GM19043 (cell line): ENCODE data around the gene PKN1.
"Not testable (repeated sequence)": the region's sequence is repeated elsewhere in the genome, so short reads cannot be mapped to it uniquely, and the experiment has no call there.

Experiments used
- ATAC-seq: cut with Tn5 transposase; IDR thresholded peaks from one replicate; pipeline ENCODE4 v1.9.1; 2021; ENCODE audit warnings: low read depth; ENCODE audit not compliant: unreplicated experiment

The PKN1 gene

GRCh38 chr19:14432791-14433553, at the start of gene PKN1:
Gene PKN1 (plus strand): TSS chr19:14433306. CDS start chr19:14433522, 216 bp downstream.
- no peak for ATAC-seq

- ATAC-seq: no peak
Observed at GRCh38 chr19:14383661-14384555, 49.2 kb upstream of the PKN1 start.

GRCh38 chr19:14385492-14385891, 47.6 kb upstream of the PKN1 start:
- no peak for ATAC-seq

- no peak for ATAC-seq
Observed at GRCh38 chr19:14390548-14390947, 42.6 kb upstream of the PKN1 start.

DNA sequence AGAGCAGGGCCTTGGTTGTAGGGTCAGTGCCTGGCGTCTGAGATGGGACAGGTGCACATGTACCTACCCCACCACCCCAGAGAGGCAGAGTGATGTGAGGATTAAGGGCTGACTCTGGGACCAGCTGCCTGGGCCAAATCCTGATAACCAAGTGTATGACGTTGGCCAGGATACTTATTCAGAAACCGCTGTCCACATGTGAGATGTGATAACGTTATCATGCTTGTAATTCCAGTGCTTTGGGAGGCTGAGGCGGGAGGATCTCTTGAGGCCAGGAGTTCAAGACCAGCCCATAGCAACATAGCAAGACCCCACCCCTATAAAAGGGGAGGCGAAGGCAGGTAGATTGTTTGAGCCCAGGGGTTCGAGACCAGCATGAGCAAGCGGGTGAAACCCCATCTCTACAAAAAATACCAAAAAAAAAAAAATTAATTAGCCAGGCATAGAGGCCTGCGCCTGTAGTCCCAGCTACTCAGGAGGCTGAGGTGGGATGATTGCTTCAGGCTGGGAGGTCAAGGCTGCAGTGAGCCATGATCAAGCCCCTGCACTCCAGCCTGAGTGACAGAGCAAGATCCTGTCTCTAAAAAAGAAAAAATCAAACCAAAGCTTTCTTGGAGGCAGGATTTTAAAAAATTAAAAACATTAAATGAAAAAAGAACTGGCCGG, 41.8 kb upstream of the PKN1 start:
- no peak for ATAC-seq

DNA sequence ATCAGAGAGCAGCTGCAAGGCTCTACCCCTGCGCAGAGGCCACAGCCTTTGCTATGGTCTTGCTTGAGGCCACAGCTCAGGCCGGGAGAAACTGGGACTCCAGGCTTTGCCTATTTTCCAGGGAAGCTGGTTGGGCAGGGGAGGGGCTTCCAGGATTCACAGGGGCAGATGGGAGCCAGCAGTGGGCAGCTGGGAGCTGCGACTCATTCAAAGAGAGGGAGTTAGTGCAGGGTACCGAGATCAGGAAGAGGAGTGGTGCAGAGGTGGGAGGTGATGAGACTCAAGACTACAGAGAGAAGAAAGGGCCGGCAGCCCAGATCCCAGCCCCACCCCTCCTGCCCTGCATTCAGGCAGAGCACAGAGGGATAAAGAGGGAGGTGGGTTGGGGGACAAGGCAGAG, 39.8 kb upstream of the PKN1 start:
- ATAC-seq: no peak

GRCh38 chr19:14394167-14394566, 38.9 kb upstream of the PKN1 start:
- ATAC-seq: no peak

DNA sequence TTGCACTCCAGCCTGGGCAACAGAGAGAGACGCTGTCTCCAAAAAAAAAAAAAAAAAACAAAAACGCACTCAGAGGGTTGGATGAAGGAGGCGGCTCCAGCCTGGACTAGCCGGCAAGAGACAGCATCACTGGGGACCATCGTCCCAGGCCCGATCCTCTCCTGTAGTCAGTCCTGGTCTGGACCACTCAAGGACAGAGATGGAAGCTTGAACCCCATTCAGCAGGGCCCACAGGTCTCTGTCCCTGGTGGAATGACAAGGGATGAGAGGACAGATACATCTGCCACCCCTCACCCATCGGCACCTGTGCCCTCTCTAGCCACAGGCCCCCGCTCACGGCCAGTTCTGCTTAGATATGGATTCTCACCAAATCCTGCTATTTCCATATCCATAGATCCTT, 37.8 kb upstream of the PKN1 start:
- no peak for ATAC-seq

DNA sequence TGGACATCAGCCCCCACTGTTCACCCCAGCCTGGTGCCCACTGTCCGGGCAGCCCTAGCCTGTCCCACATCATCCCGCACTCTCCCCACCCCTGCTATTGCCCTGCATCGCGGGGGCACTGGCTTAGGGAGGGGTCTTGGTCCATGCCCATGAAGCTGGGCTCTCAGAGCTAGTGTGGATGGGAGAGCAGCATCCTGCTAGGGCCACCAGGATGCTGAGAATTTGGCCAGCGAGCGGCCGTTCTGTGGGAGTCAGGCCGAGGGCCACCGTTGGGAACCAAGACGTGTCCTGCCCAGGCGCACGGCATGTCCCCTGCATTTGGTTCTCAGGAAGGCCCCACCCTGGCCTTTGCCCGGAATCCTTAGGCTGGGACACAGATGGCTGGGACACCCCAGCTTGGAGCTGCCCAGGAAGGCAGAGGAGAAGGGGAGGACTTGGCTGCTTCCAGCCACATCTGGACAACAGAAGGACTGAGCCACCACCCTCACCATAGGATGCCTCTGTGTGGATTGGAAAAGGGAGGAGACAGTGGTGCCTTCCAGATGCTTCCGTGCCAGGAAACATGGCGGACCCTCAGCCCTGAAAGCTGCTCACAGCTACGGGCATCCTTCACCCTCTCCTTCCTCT, 37.3 kb upstream of the PKN1 start:
- ATAC-seq: no peak

DNA sequence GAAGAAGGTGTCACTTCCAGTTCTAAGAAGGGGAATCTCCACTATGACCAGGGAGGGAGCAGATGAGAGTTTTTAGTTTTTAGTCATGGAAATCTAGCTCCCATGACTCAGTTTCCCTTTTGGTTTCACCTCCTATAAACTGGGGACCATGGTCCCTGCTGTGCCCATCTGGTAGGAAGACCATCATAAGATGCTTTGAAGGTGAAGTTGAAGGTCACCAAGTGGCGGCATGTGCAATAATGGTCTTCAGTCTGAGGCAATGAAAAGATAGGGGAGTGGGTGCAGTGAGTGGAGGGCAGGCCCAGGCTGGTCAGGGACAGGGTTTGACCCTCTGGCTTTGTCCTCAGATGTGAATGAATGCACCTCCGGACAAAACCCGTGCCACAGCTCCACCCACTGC, 36.4 kb upstream of the PKN1 start:
- ATAC-seq: not testable (repeated sequence)

- not testable (repeated sequence) for ATAC-seq
Observed at GRCh38 chr19:14397168-14397567, 35.9 kb upstream of the PKN1 start.

GRCh38 chr19:14400951-14401431, 32.1 kb upstream of the PKN1 start:
- ATAC-seq: no peak

DNA sequence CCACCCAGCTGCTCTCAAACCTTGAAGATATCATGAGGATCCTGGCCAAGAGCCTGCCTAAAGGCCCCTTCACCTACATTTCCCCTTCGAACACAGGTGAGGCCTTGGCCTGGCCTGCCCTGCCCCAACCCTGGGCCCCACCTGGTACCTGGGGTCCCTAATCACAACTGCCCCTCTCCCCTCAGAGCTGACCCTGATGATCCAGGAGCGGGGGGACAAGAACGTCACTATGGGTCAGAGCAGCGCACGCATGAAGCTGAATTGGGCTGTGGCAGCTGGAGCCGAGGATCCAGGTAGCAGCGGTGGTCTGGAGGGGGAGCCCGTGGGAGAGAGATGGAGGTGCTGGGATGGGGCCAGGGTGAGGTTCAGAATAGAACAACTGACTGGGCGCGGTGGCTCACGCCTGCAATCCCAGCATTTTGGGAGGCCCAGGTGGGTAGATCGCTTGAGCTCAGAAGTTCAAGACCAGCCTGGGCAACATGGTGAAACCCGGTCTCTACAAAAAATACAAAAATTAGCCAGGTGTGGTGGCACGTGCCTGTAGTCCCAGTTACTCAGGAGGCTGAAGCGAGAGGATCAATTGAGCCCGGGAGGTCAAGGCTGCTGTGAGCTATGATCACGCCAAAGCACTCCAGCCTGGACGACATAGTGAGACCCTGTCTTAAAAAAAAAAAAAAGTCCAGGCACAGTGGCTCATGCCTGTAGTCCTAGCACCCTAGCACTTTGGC, 31.5 kb upstream of the PKN1 start:
- no peak for ATAC-seq

- ATAC-seq: no peak
Observed at GRCh38 chr19:14402332-14403144, 30.6 kb upstream of the PKN1 start.

- not testable (repeated sequence) for ATAC-seq
Observed at GRCh38 chr19:14403145-14403930, 29.8 kb upstream of the PKN1 start.

DNA sequence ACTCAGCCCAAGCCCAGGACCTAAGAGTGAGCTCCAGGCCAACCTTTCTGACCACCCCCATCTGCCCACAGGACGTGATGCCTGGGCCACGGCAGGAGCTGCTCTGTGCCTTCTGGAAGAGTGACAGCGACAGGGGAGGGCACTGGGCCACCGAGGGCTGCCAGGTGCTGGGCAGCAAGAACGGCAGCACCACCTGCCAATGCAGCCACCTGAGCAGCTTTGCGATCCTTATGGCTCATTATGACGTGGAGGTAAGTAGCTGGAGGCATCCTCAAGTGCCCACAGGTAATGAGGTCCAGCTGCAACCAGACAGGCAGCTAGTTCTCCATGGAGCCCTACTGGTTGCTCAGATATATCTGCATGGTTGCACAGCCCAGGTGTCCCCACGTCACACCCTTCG, 28.8 kb upstream of the PKN1 start:
- ATAC-seq: no peak

GRCh38 chr19:14405380-14405757, 27.7 kb upstream of the PKN1 start:
- ATAC-seq: no peak
